ENCODE measurements around the gene DQX1. TPM values are rescaled to one million over a fixed set of nuclear protein-coding genes. Genes with fewer than 3 reads are reported as not detected.
A peak's percentile ranks its signal among the peaks of the same experiment; 100 is the strongest.

The DQX1 gene
- total and polyA plus RNA-seq, 9 of the 15 experiments (the other 6 are each of a cell fraction or from before 2014, with no cell fraction given), result 0.04 to 0.38 (median 0.18) TPM; not detected in 1

DNA sequence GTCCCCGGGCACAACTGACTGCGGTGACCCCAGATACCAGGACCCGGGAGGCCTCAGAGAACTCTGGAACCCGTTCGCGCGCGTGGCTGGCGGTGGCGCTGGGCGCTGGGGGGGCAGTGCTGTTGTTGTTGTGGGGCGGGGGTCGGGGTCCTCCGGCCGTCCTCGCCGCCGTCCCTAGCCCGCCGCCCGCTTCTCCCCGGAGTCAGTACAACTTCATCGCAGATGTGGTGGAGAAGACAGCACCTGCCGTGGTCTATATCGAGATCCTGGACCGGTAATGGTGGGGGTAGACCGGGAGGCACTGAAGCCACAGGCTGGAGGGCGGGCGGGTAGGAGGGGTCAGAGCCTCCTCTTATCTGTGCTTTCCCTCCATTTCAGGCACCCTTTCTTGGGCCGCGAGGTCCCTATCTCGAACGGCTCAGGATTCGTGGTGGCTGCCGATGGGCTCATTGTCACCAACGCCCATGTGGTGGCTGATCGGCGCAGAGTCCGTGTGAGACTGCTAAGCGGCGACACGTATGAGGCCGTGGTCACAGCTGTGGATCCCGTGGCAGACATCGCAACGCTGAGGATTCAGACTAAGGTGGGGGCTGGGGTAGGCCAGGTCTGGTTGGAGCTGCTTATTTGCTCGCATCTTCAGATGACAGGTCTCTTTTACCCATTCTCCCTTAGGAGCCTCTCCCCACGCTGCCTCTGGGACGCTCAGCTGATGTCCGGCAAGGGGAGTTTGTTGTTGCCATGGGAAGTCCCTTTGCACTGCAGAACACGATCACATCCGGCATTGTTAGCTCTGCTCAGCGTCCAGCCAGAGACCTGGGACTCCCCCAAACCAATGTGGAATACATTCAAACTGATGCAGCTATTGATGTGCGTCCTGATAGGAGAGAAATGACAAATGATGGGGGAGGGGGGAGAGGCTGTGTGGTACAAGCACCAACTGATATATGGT is 4.5 kb upstream of the DQX1 start (continued):
- TF ChIP-seq, protein P1, sequence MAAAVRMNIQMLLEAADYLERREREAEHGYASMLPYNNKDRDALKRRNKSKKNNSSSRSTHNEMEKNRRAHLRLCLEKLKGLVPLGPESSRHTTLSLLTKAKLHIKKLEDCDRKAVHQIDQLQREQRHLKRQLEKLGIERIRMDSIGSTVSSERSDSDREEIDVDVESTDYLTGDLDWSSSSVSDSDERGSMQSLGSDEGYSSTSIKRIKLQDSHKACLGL (CRISPR knock-in tag; IDR thresholded peaks at IDR 0.05; ENCODE audit: borderline replicate concordance, poor library complexity, severe bottlenecking), result no peak
- TF ChIP-seq, protein P2, sequence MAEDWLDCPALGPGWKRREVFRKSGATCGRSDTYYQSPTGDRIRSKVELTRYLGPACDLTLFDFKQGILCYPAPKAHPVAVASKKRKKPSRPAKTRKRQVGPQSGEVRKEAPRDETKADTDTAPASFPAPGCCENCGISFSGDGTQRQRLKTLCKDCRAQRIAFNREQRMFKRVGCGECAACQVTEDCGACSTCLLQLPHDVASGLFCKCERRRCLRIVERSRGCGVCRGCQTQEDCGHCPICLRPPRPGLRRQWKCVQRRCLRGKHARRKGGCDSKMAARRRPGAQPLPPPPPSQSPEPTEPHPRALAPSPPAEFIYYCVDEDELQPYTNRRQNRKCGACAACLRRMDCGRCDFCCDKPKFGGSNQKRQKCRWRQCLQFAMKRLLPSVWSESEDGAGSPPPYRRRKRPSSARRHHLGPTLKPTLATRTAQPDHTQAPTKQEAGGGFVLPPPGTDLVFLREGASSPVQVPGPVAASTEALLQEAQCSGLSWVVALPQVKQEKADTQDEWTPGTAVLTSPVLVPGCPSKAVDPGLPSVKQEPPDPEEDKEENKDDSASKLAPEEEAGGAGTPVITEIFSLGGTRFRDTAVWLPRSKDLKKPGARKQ (CRISPR knock-in tag; IDR thresholded peaks at IDR 0.05), result no peak
- TF ChIP-seq FOS (IDR thresholded peaks at IDR 0.05; ENCODE audit: extremely low read depth, insufficient read length) (no peak), ZC3H11A (IDR thresholded peaks at IDR 0.05; ENCODE audit: low read depth, low read length) (no peak), MCM3 (IDR thresholded peaks at IDR 0.05) (no peak), OTX1 (CRISPR knock-in tag; IDR thresholded peaks at IDR 0.05) (no peak), ILF3 (IDR thresholded peaks at IDR 0.05; ENCODE audit: borderline replicate concordance) (no peak), KLF10 (CRISPR knock-in tag; IDR thresholded peaks at IDR 0.05) (no peak), CXXC5 (CRISPR knock-in tag; IDR thresholded peaks at IDR 0.05) (peak; percentile 84), NCOA1 (IDR thresholded peaks at IDR 0.05; ENCODE audit: low read depth) (peak; percentile 19; the same call in 1 of the 2 replicates), ZNF146 (CRISPR knock-in tag; IDR thresholded peaks at IDR 0.05; ENCODE audit: unreplicated experiment) (no peak), CREM (IDR thresholded peaks at IDR 0.05; ENCODE audit: low read depth) (peak; percentile 73), SMARCB1 (IDR thresholded peaks at IDR 0.05; ENCODE audit: insufficient read length, low read depth) (no peak), STAT5B (CRISPR knock-in tag; IDR thresholded peaks at IDR 0.05) (no peak), SREBF2 (CRISPR knock-in tag; IDR thresholded peaks at IDR 0.05) (no peak), STAT5A (IDR thresholded peaks at IDR 0.05; ENCODE audit: borderline replicate concordance, low read length) (peak; percentile 79; the same call in 1 of the 2 replicates), TEAD2 (tag; IDR thresholded peaks at IDR 0.05) (no peak), ZNF24 (IDR thresholded peaks at IDR 0.05) (no peak)
- TF ChIP-seq, protein P3, sequence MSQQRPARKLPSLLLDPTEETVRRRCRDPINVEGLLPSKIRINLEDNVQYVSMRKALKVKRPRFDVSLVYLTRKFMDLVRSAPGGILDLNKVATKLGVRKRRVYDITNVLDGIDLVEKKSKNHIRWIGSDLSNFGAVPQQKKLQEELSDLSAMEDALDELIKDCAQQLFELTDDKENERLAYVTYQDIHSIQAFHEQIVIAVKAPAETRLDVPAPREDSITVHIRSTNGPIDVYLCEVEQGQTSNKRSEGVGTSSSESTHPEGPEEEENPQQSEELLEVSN (IDR thresholded peaks at IDR 0.05; ENCODE audit: borderline replicate concordance in 1 of 2, extremely low read depth in 1 of 2, insufficient read depth in 1 of 2, insufficient read length in 1 of 2, low read depth in 1 of 2, low read length in 1 of 2, poor library complexity in 1 of 2, severe bottlenecking in 1 of 2), result peak; percentile 98
- TF ChIP-seq, protein P4, sequence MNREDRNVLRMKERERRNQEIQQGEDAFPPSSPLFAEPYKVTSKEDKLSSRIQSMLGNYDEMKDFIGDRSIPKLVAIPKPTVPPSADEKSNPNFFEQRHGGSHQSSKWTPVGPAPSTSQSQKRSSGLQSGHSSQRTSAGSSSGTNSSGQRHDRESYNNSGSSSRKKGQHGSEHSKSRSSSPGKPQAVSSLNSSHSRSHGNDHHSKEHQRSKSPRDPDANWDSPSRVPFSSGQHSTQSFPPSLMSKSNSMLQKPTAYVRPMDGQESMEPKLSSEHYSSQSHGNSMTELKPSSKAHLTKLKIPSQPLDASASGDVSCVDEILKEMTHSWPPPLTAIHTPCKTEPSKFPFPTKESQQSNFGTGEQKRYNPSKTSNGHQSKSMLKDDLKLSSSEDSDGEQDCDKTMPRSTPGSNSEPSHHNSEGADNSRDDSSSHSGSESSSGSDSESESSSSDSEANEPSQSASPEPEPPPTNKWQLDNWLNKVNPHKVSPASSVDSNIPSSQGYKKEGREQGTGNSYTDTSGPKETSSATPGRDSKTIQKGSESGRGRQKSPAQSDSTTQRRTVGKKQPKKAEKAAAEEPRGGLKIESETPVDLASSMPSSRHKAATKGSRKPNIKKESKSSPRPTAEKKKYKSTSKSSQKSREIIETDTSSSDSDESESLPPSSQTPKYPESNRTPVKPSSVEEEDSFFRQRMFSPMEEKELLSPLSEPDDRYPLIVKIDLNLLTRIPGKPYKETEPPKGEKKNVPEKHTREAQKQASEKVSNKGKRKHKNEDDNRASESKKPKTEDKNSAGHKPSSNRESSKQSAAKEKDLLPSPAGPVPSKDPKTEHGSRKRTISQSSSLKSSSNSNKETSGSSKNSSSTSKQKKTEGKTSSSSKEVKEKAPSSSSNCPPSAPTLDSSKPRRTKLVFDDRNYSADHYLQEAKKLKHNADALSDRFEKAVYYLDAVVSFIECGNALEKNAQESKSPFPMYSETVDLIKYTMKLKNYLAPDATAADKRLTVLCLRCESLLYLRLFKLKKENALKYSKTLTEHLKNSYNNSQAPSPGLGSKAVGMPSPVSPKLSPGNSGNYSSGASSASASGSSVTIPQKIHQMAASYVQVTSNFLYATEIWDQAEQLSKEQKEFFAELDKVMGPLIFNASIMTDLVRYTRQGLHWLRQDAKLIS (CRISPR knock-in tag; IDR thresholded peaks at IDR 0.05), result no peak

Measured in K562 (cell line).